ENCODE results near the gene RSBN1. TPM values are rescaled to one million over a fixed set of nuclear protein-coding genes. Genes with fewer than 3 reads are reported as not detected.

The RSBN1 gene
- total and polyA plus RNA-seq, 2 experiments from 2014 or later: 7.5 to 8.7 TPM

DNA sequence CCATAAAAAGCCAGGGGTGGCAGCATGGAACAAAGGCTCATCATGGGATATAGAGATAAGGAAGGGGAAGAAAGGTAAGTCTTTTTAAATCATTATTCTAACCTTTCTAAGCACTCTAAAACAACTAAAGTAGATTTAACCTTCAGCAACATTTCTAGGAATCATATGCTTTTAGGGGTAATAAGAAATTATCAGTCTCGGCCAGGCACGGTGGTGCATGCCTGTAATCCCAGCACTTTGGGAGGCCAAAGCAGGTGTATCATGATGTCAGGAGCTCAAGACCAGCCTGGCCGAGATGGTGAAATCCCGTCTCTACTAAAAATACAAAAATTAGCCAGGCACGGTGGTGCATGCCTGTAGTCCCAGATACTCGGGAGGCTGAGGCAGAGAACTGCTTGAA is 32.7 kb downstream of the RSBN1 start:
- Histone ChIP-seq H3K9me2 (ENCODE audit: insufficient read depth) (no peaks in the 10 kb centered on the region), H3K4me1 (ENCODE audit: insufficient read depth) (peaks cover 35% of the 10 kb centered on the region), H4K20me1 (ENCODE audit: insufficient read depth) (peaks cover 12% of the 10 kb centered on the region; the same call in 1 of the 2 replicates), H3K4me2 (ENCODE audit: unreplicated experiment) (no peak overlapping the region), H3K9me3 (ENCODE audit: low read depth) (no peaks in the 10 kb centered on the region), H3F3A (ENCODE audit: insufficient read depth) (peaks cover 23% of the 10 kb centered on the region), H3K9ac (no peak overlapping the region), H3K27me3 (replicated peaks; ENCODE audit: insufficient read depth) (no peaks in the 10 kb centered on the region), H2AFZ (no peak overlapping the region), H3K4me3 (no peak overlapping the region), H3K79me2 (ENCODE audit: insufficient read depth) (peaks cover 91% of the 10 kb centered on the region), H3K36me3 (ENCODE audit: low read depth) (peaks cover 12% of the 10 kb centered on the region; the same call in 1 of the 2 replicates), H3K27ac (no peak overlapping the region)
- WGBS, 2 experiments (ENCODE audit: low coverage in 1 of 2, low lambda C conversion rate in 2 of 2, missing lambda C conversion rate in 2 of 2): 90 to 98% methylated on average over 6 of the region's 6 CpGs
- in situ Hi-C loops (cut with MboI): no loop called here
- no peak for DNase-seq
- TF ChIP-seq EZH2 (IDR thresholded peaks at IDR 0.05; ENCODE audit: insufficient read depth, poor library complexity, severe bottlenecking) (no peak), EZH2phosphoT487 (IDR thresholded peaks at IDR 0.05; ENCODE audit: insufficient read depth, low read depth) (no peak)

DNA sequence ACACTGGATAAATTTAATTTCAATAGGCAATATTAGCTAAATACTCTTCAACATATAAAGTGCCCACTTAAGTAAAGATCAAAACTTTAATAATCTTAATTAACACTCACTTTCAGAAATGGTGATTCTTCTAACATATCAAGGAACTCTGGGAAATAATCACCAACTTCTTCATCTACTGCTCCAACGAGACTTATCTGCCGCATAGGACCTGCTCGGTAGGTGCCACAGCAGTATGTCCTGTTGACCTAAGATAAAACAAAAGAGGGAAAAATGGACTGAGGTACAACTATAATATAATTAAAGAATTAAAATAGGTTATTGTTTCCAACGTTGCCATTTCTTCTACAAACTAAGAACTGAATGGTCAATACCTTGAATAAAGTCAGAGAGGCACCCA is 34.7 kb downstream of the RSBN1 start:
- no peak overlapping the region for H3K4me2 ChIP-seq (ENCODE audit: unreplicated experiment)
- H3K27ac ChIP-seq: no peak overlapping the region
- H3K27me3 ChIP-seq (replicated peaks; ENCODE audit: insufficient read depth): no peaks in the 10 kb centered on the region
- no peak overlapping the region for H2AFZ ChIP-seq
- H4K20me1 ChIP-seq (ENCODE audit: insufficient read depth): peaks cover 12% of the 10 kb centered on the region; the same call in 1 of the 2 replicates
- no peaks in the 10 kb centered on the region for H3K9me2 ChIP-seq (ENCODE audit: insufficient read depth)
- no peak for DNase-seq
- TF ChIP-seq EZH2 (IDR thresholded peaks at IDR 0.05; ENCODE audit: insufficient read depth, poor library complexity, severe bottlenecking): no peak
- no peak overlapping the region for H3K9ac ChIP-seq
- H3K9me3 ChIP-seq (ENCODE audit: low read depth): no peaks in the 10 kb centered on the region
- in situ Hi-C loops (cut with MboI): no loop called here
- H3K4me3 ChIP-seq: no peak overlapping the region
- peaks cover 12% of the 10 kb centered on the region for H3K36me3 ChIP-seq (ENCODE audit: low read depth)
- H3K4me1 ChIP-seq (ENCODE audit: insufficient read depth): peaks cover 16% of the 10 kb centered on the region
- WGBS, 2 experiments (ENCODE audit: low coverage in 1 of 2, low lambda C conversion rate in 2 of 2, missing lambda C conversion rate in 2 of 2): 95 to 100% methylated on average over 4 of the region's 4 CpGs
- peaks cover 6% of the 10 kb centered on the region for H3F3A ChIP-seq (ENCODE audit: insufficient read depth)
- peaks cover 90% of the 10 kb centered on the region for H3K79me2 ChIP-seq (ENCODE audit: insufficient read depth)

- in situ Hi-C loops (cut with MboI): no loop called here
- Histone ChIP-seq H3K36me3 (ENCODE audit: low read depth) (peaks cover 29% of the 10 kb centered on the region), H2AFZ (no peak overlapping the region), H3K4me3 (no peak overlapping the region), H3K4me2 (ENCODE audit: unreplicated experiment) (no peak overlapping the region), H4K20me1 (ENCODE audit: insufficient read depth) (no peaks in the 10 kb centered on the region), H3F3A (ENCODE audit: insufficient read depth) (no peaks in the 10 kb centered on the region), H3K4me1 (ENCODE audit: insufficient read depth) (no peaks in the 10 kb centered on the region), H3K27me3 (replicated peaks; ENCODE audit: insufficient read depth) (no peaks in the 10 kb centered on the region), H3K9ac (no peak overlapping the region), H3K79me2 (ENCODE audit: insufficient read depth) (peaks cover 74% of the 10 kb centered on the region), H3K9me2 (ENCODE audit: insufficient read depth) (no peaks in the 10 kb centered on the region), H3K27ac (no peak overlapping the region), H3K9me3 (ENCODE audit: low read depth) (no peaks in the 10 kb centered on the region)
- DNase-seq: no peak
- 94 to 100% methylated on average over 1 of the region's 1 CpG for WGBS, 2 experiments (ENCODE audit: low coverage in 1 of 2, low lambda C conversion rate in 2 of 2, missing lambda C conversion rate in 2 of 2)
- no peak for TF ChIP-seq EZH2phosphoT487 (IDR thresholded peaks at IDR 0.05; ENCODE audit: insufficient read depth, low read depth)
- no peak for TF ChIP-seq EZH2 (IDR thresholded peaks at IDR 0.05; ENCODE audit: insufficient read depth, poor library complexity, severe bottlenecking)
These were observed 42.2 kb downstream of the RSBN1 start for GRCh38 chr1:113770031-113770430.

GRCh38 chr1:113769601-113769970 is 42.7 kb downstream of the RSBN1 start:
- peaks cover 29% of the 10 kb centered on the region for H3K36me3 ChIP-seq (ENCODE audit: low read depth)
- no peak overlapping the region for H2AFZ ChIP-seq
- H3K4me2 ChIP-seq (ENCODE audit: unreplicated experiment): no peak overlapping the region
- H3K9me3 ChIP-seq (ENCODE audit: low read depth): no peaks in the 10 kb centered on the region
- no peaks in the 10 kb centered on the region for H3K27me3 ChIP-seq (replicated peaks; ENCODE audit: insufficient read depth)
- no peak for DNase-seq
- no peaks in the 10 kb centered on the region for H4K20me1 ChIP-seq (ENCODE audit: insufficient read depth)
- no peak overlapping the region for H3K9ac ChIP-seq
- TF ChIP-seq EZH2 (IDR thresholded peaks at IDR 0.05; ENCODE audit: insufficient read depth, poor library complexity, severe bottlenecking) (no peak), EZH2phosphoT487 (IDR thresholded peaks at IDR 0.05; ENCODE audit: insufficient read depth, low read depth) (no peak)
- no peaks in the 10 kb centered on the region for H3K9me2 ChIP-seq (ENCODE audit: insufficient read depth)
- no peaks in the 10 kb centered on the region for H3F3A ChIP-seq (ENCODE audit: insufficient read depth)
- H3K27ac ChIP-seq: no peak overlapping the region
- no peak overlapping the region for H3K4me3 ChIP-seq
- in situ Hi-C loops (cut with MboI): no loop called here
- peaks cover 75% of the 10 kb centered on the region for H3K79me2 ChIP-seq (ENCODE audit: insufficient read depth)
- H3K4me1 ChIP-seq (ENCODE audit: insufficient read depth): no peaks in the 10 kb centered on the region

DNA sequence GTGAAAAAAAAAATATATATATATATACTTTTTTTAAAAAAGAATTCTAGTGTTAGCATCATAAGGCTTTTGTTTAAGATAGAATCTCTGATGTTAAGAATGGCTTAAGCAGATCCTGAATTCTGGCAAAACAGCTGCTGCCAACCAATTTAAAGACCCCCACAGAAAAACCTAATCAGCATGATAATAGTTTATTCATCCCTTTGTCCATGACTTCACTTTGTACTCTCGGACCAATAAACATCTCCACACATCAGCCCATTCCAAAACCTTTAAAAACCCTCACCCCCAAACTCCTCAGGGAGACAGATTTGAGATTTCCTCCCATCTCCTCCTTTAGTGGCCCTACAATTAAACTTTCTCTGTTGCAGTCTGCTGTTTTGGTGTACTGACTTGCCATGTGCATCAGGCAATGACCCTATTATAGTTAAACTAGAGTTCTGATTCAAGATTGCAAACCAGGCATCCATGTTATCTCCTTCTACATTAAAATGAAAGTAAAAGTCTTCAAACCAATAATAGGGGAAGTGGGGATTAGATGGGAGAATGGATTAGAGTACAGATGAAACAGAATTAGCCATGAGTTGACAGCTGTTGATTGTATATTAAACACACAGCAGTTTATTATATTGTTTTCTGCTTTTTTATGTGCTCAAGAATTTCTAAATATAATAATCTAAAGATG is 43.2 kb downstream of the RSBN1 start:
- peaks cover 76% of the 10 kb centered on the region for H3K79me2 ChIP-seq (ENCODE audit: insufficient read depth)
- H3K4me2 ChIP-seq (ENCODE audit: unreplicated experiment): no peak overlapping the region
- no peaks in the 10 kb centered on the region for H4K20me1 ChIP-seq (ENCODE audit: insufficient read depth)
- H3K4me3 ChIP-seq: no peak overlapping the region
- no peaks in the 10 kb centered on the region for H3K27me3 ChIP-seq (replicated peaks; ENCODE audit: insufficient read depth)
- no peaks in the 10 kb centered on the region for H3K9me3 ChIP-seq (ENCODE audit: low read depth)
- 100% methylated on average over 1 of the region's 1 CpG for WGBS, 2 experiments (ENCODE audit: low coverage in 1 of 2, low lambda C conversion rate in 2 of 2, missing lambda C conversion rate in 2 of 2)
- H3K27ac ChIP-seq: no peak overlapping the region
- no peak for DNase-seq
- H3K4me1 ChIP-seq (ENCODE audit: insufficient read depth): no peaks in the 10 kb centered on the region
- in situ Hi-C loops (cut with MboI): no loop called here
- no peaks in the 10 kb centered on the region for H3F3A ChIP-seq (ENCODE audit: insufficient read depth)
- H3K9ac ChIP-seq: no peak overlapping the region
- no peak overlapping the region for H2AFZ ChIP-seq
- no peak for TF ChIP-seq EZH2 (IDR thresholded peaks at IDR 0.05; ENCODE audit: insufficient read depth, poor library complexity, severe bottlenecking)
- no peak for TF ChIP-seq EZH2phosphoT487 (IDR thresholded peaks at IDR 0.05; ENCODE audit: insufficient read depth, low read depth)
- no peaks in the 10 kb centered on the region for H3K9me2 ChIP-seq (ENCODE audit: insufficient read depth)
- H3K36me3 ChIP-seq (ENCODE audit: low read depth): peaks cover 29% of the 10 kb centered on the region
